ENCODE results near the gene KRTAP27-1.

The KRTAP27-1 gene

GRCh38 chr21:30289215-30289614, 48.3 kb downstream of the KRTAP27-1 start, which contains the start of gene KRTAP25-1:
KRTAP25-1 (minus strand) TSS chr21:30289514; CDS start chr21:30289490, 24 bp downstream.
- DNase-seq (ENCODE audit: low read depth), result no peak
